Measurements from ENCODE around the gene RAB12.

RAB12 gene

GRCh38 chr18:8627540-8627939 lies 18.3 kb downstream of the RAB12 start:
- no peak for TF ChIP-seq CTCF (conservative IDR thresholded peaks at IDR 0.05; ENCODE audit: control insufficient read depth, insufficient read depth, low read depth, low read length)
- H3K4me3 ChIP-seq (ENCODE audit: control insufficient read depth, low read depth, low read length), result no peak overlapping the region
- no peak for DNase-seq (ENCODE audit: low read depth)

- DNase-seq (ENCODE audit: low read depth), result no peak
- TF ChIP-seq CTCF (conservative IDR thresholded peaks at IDR 0.05; ENCODE audit: control insufficient read depth, insufficient read depth, low read depth, low read length), result no peak
Observed at GRCh38 chr18:8629602-8630001, 20.4 kb downstream of the RAB12 start.

GRCh38 chr18:8630546-8630945 lies 21.3 kb downstream of the RAB12 start:
- TF ChIP-seq CTCF (conservative IDR thresholded peaks at IDR 0.05; ENCODE audit: control insufficient read depth, insufficient read depth, low read depth, low read length), result no peak
- no peak overlapping the region for H3K4me3 ChIP-seq (ENCODE audit: control insufficient read depth, low read depth, low read length)
- DNase-seq (ENCODE audit: low read depth), result no peak

More at GRCh38 chr18:8629602-8630001, 20.4 kb downstream of the RAB12 start:
- no peak overlapping the region for H3K4me3 ChIP-seq (ENCODE audit: control insufficient read depth, low read depth, low read length)

GRCh38 chr18:8631265-8631664 lies 22.0 kb downstream of the RAB12 start:
- DNase-seq (ENCODE audit: low read depth), result no peak
- H3K4me3 ChIP-seq (ENCODE audit: control insufficient read depth, low read depth, low read length), result no peak overlapping the region
- no peak for TF ChIP-seq CTCF (conservative IDR thresholded peaks at IDR 0.05; ENCODE audit: control insufficient read depth, insufficient read depth, low read depth, low read length)

GRCh38 chr18:8632386-8632785 lies 23.1 kb downstream of the RAB12 start:
- no peak overlapping the region for H3K4me3 ChIP-seq (ENCODE audit: control insufficient read depth, low read depth, low read length)
- no peak for TF ChIP-seq CTCF (conservative IDR thresholded peaks at IDR 0.05; ENCODE audit: control insufficient read depth, insufficient read depth, low read depth, low read length)
- DNase-seq (ENCODE audit: low read depth), result no peak

- no peak overlapping the region for H3K4me3 ChIP-seq (ENCODE audit: control insufficient read depth, low read depth, low read length)
- TF ChIP-seq CTCF (conservative IDR thresholded peaks at IDR 0.05; ENCODE audit: control insufficient read depth, insufficient read depth, low read depth, low read length), result no peak
- no peak for DNase-seq (ENCODE audit: low read depth)
Observed at GRCh38 chr18:8634508-8634907, 25.3 kb downstream of the RAB12 start.

- no peak for TF ChIP-seq CTCF (conservative IDR thresholded peaks at IDR 0.05; ENCODE audit: control insufficient read depth, insufficient read depth, low read depth, low read length)
- peak; percentile 55 for DNase-seq (ENCODE audit: low read depth)
- H3K4me3 ChIP-seq (ENCODE audit: control insufficient read depth, low read depth, low read length), result no peak overlapping the region
Observed at GRCh38 chr18:8635087-8635486, 25.9 kb downstream of the RAB12 start.
